Stimulated activated naive B cell treated with anti-CD40 and anti-IgM and Interleukin-4, amounts not matched to agents 10 μg/mL and 1 μg/mL and 100 μg/mL, for 72 hours (primary cell): Measurements from ENCODE around the gene KCTD10.

Experiments
- ATAC-seq, 2 donors: fragments of 150-1000 bp; cut with Tn5 transposase; replicated peaks; 2 replicates each; pipeline ENCODE4 v1.10.0; 2021; ENCODE audit warnings: moderate library complexity in 1 of 2
- DNase-seq: peaks from one replicate; pipeline ENCODE4 v3.0.0; 2021
- H3K27ac Mint-ChIP-seq: one replicate; pipeline ENCODE4 v1.8.0; 2022; ENCODE audit warnings: mild to moderate bottlenecking, mixed read lengths
- H3K27me3 Mint-ChIP-seq, 2 donors: one replicate each; pipeline ENCODE4 v1.8.0; 2022; ENCODE audit warnings: mixed read lengths in 2 of 2
- H3K36me3 Mint-ChIP-seq, 2 donors: one replicate each; pipeline ENCODE4 v1.8.0; 2022; ENCODE audit warnings: mixed read lengths in 2 of 2, mild to moderate bottlenecking in 1 of 2
- H3K4me1 Mint-ChIP-seq, 2 donors: one replicate each; pipeline ENCODE4 v1.8.0; 2022; ENCODE audit warnings: mixed read lengths in 2 of 2, mild to moderate bottlenecking in 1 of 2
- H3K4me3 Mint-ChIP-seq, 2 donors: one replicate each; pipeline ENCODE4 v1.8.0; 2022; ENCODE audit warnings: mild to moderate bottlenecking in 2 of 2, mixed read lengths in 2 of 2, moderate library complexity in 1 of 2
- H3K9me3 Mint-ChIP-seq, 2 donors: one replicate each; pipeline ENCODE4 v1.8.0; 2022; ENCODE audit warnings: mixed read lengths in 2 of 2, mild to moderate bottlenecking in 1 of 2

KCTD10 gene

GRCh38 chr12:109503611-109504010, 26.5 kb upstream of the KCTD10 start:
- Mint-ChIP-seq H3K27me3 (no peaks in the 10 kb centered on the region), H3K27ac (no peak overlapping the region), H3K4me1 (no peaks in the 10 kb centered on the region), H3K4me3 (no peak overlapping the region), H3K36me3 (peaks cover 42 to 57% of the 10 kb centered on the region in 2 donors), H3K9me3 (no peaks in the 10 kb centered on the region)
- DNase-seq (no peak), ATAC-seq (no peak)

GRCh38 chr12:109502332-109502731, 25.2 kb upstream of the KCTD10 start:
- DNase-seq (no peak), ATAC-seq (no peak)
- H3K4me3 Mint-ChIP-seq = no peak overlapping the region
- H3K4me1 Mint-ChIP-seq = no peaks in the 10 kb centered on the region
- H3K27me3 Mint-ChIP-seq = no peaks in the 10 kb centered on the region
- no peaks in the 10 kb centered on the region for H3K9me3 Mint-ChIP-seq
- no peak overlapping the region for H3K27ac Mint-ChIP-seq
- H3K36me3 Mint-ChIP-seq = peaks cover 45 to 65% of the 10 kb centered on the region in 2 donors

GRCh38 chr12:109501299-109501698, 24.2 kb upstream of the KCTD10 start:
- ATAC-seq (no peak), DNase-seq (no peak)
- Mint-ChIP-seq H3K27me3 (no peaks in the 10 kb centered on the region), H3K9me3 (no peaks in the 10 kb centered on the region), H3K27ac (no peak overlapping the region), H3K36me3 (peaks cover 49 to 71% of the 10 kb centered on the region in 2 donors), H3K4me3 (no peak overlapping the region), H3K4me1 (no peaks in the 10 kb centered on the region)

GRCh38 chr12:109500406-109501185, 23.5 kb upstream of the KCTD10 start:
- no peak overlapping the region for H3K27ac Mint-ChIP-seq
- no peak for ATAC-seq
- H3K36me3 Mint-ChIP-seq = peaks cover 52 to 78% of the 10 kb centered on the region in 2 donors
- no peak for DNase-seq
- no peaks in the 10 kb centered on the region for H3K4me1 Mint-ChIP-seq
- no peaks in the 10 kb centered on the region for H3K9me3 Mint-ChIP-seq
- H3K27me3 Mint-ChIP-seq = no peaks in the 10 kb centered on the region
- no peak overlapping the region for H3K4me3 Mint-ChIP-seq

- DNase-seq (no peak), ATAC-seq (no peak)
- H3K9me3 Mint-ChIP-seq = no peaks in the 10 kb centered on the region
- H3K27me3 Mint-ChIP-seq = no peaks in the 10 kb centered on the region
- H3K27ac Mint-ChIP-seq = no peak overlapping the region
- no peaks in the 10 kb centered on the region for H3K4me1 Mint-ChIP-seq
- no peak overlapping the region for H3K4me3 Mint-ChIP-seq
- H3K36me3 Mint-ChIP-seq = peaks cover 50 to 80% of the 10 kb centered on the region in 2 donors
Measured at GRCh38 chr12:109497675-109498074, 20.6 kb upstream of the KCTD10 start.

GRCh38 chr12:109496306-109496705, 19.2 kb upstream of the KCTD10 start:
- Mint-ChIP-seq H3K4me1 (no peaks in the 10 kb centered on the region), H3K9me3 (no peaks in the 10 kb centered on the region), H3K4me3 (no peak overlapping the region), H3K27ac (no peak overlapping the region), H3K36me3 (peaks cover 51 to 73% of the 10 kb centered on the region in 2 donors), H3K27me3 (no peaks in the 10 kb centered on the region)
- no peak for DNase-seq
- ATAC-seq = no peak

- no peak overlapping the region for H3K4me3 Mint-ChIP-seq
- H3K4me1 Mint-ChIP-seq = no peaks in the 10 kb centered on the region
- no peaks in the 10 kb centered on the region for H3K27me3 Mint-ChIP-seq
- DNase-seq (no peak), ATAC-seq (no peak)
- H3K9me3 Mint-ChIP-seq = no peaks in the 10 kb centered on the region
- H3K36me3 Mint-ChIP-seq = peaks cover 46 to 68% of the 10 kb centered on the region in 2 donors
- H3K27ac Mint-ChIP-seq = no peak overlapping the region
Measured at GRCh38 chr12:109495012-109495411, 17.9 kb upstream of the KCTD10 start.

- Mint-ChIP-seq H3K36me3 (peaks cover 49 to 65% of the 10 kb centered on the region in 2 donors), H3K4me1 (no peaks in the 10 kb centered on the region), H3K27ac (peak overlapping the region; percentile 51), H3K4me3 (no peak overlapping the region), H3K27me3 (no peaks in the 10 kb centered on the region), H3K9me3 (no peaks in the 10 kb centered on the region)
- ATAC-seq (no peak), DNase-seq (no peak)
Measured at GRCh38 chr12:109494348-109494881, 17.3 kb upstream of the KCTD10 start.

GRCh38 chr12:109493938-109494337, 16.8 kb upstream of the KCTD10 start:
- Mint-ChIP-seq H3K4me1 (no peaks in the 10 kb centered on the region), H3K27ac (no peak overlapping the region), H3K36me3 (peaks cover 51 to 65% of the 10 kb centered on the region in 2 donors), H3K27me3 (no peaks in the 10 kb centered on the region), H3K9me3 (no peaks in the 10 kb centered on the region), H3K4me3 (no peak overlapping the region)
- DNase-seq (no peak), ATAC-seq (no peak)

- no peak for ATAC-seq
- H3K4me3 Mint-ChIP-seq = no peak overlapping the region
- no peak overlapping the region for H3K27ac Mint-ChIP-seq
- H3K4me1 Mint-ChIP-seq = no peaks in the 10 kb centered on the region
- peaks cover 57 to 60% of the 10 kb centered on the region in 2 donors for H3K36me3 Mint-ChIP-seq
- no peak for DNase-seq
- H3K9me3 Mint-ChIP-seq = no peaks in the 10 kb centered on the region
- no peaks in the 10 kb centered on the region for H3K27me3 Mint-ChIP-seq
Measured at GRCh38 chr12:109493090-109493489, 16.0 kb upstream of the KCTD10 start.

GRCh38 chr12:109492371-109492770, 15.3 kb upstream of the KCTD10 start:
- H3K36me3 Mint-ChIP-seq = peaks cover 51 to 57% of the 10 kb centered on the region in 2 donors
- H3K27me3 Mint-ChIP-seq = no peaks in the 10 kb centered on the region
- ATAC-seq (no peak), DNase-seq (no peak)
- H3K4me3 Mint-ChIP-seq = no peak overlapping the region
- no peaks in the 10 kb centered on the region for H3K4me1 Mint-ChIP-seq
- H3K9me3 Mint-ChIP-seq = no peaks in the 10 kb centered on the region
- H3K27ac Mint-ChIP-seq = no peak overlapping the region

GRCh38 chr12:109491671-109492070, 14.6 kb upstream of the KCTD10 start:
- Mint-ChIP-seq H3K4me3 (no peak overlapping the region), H3K9me3 (no peaks in the 10 kb centered on the region), H3K27me3 (no peaks in the 10 kb centered on the region), H3K36me3 (peaks cover 54 to 60% of the 10 kb centered on the region in 2 donors), H3K27ac (no peak overlapping the region), H3K4me1 (no peaks in the 10 kb centered on the region)
- ATAC-seq (no peak), DNase-seq (no peak)

- ATAC-seq (no peak), DNase-seq (no peak)
- Mint-ChIP-seq H3K4me3 (no peak overlapping the region), H3K27me3 (no peaks in the 10 kb centered on the region), H3K4me1 (no peaks in the 10 kb centered on the region), H3K9me3 (no peaks in the 10 kb centered on the region), H3K36me3 (peaks cover 46 to 50% of the 10 kb centered on the region in 2 donors), H3K27ac (no peak overlapping the region)
Measured at GRCh38 chr12:109489955-109490565, 13.0 kb upstream of the KCTD10 start.

GRCh38 chr12:109489016-109489954, 12.2 kb upstream of the KCTD10 start:
- H3K4me3 Mint-ChIP-seq = no peak overlapping the region
- no peak for DNase-seq
- no peak overlapping the region for H3K27ac Mint-ChIP-seq
- H3K36me3 Mint-ChIP-seq = peaks cover 40 to 44% of the 10 kb centered on the region in 2 donors
- H3K27me3 Mint-ChIP-seq = no peaks in the 10 kb centered on the region
- no peaks in the 10 kb centered on the region for H3K9me3 Mint-ChIP-seq
- no peak for ATAC-seq
- H3K4me1 Mint-ChIP-seq = no peaks in the 10 kb centered on the region
